ENCODE results near the gene NFIA. TPM values are rescaled to one million over a fixed set of nuclear protein-coding genes. Genes with fewer than 3 reads are reported as not detected.

NFIA gene
- total and polyA plus RNA-seq, 9 of the 15 experiments (the other 6 are each of a cell fraction or from before 2014, with no cell fraction given): 5.3 to 24.9 (median 9.8) TPM

GRCh38 chr1:61301824-61302657, 219.7 kb downstream of the NFIA start:
- Histone ChIP-seq H3K4me2 (ENCODE audit: insufficient read depth, low read length) (no peak overlapping the region), H3K27me3 (ENCODE audit: control insufficient read depth in 2 of 2, insufficient read depth in 2 of 2, low read length in 2 of 2) (no peaks in the 10 kb centered on the region), H3K9ac (ENCODE audit: insufficient read depth in 1 of 2, low read depth in 2 of 2, low read length in 2 of 2) (no peak overlapping the region), H4K20me1 (replicated peaks; ENCODE audit: control insufficient read depth, insufficient read depth, low read length) (no peaks in the 10 kb centered on the region), H3K9me3 (replicated peaks; ENCODE audit: control insufficient read depth, insufficient read depth, low read depth, low read length) (no peaks in the 10 kb centered on the region), H3K4me1 (replicated peaks in 1 of 2; ENCODE audit: control insufficient read depth in 2 of 2, insufficient read depth in 2 of 2, low read length in 2 of 2) (no peaks in the 10 kb centered on the region; a peak in 1 of 5 replicates), H3K36me3 (ENCODE audit: control insufficient read depth, insufficient read depth, low read length) (no peaks in the 10 kb centered on the region), H3K27ac (ENCODE audit: extremely low read depth, low read depth, low read length) (no peak overlapping the region), H3K9me1 (ENCODE audit: control insufficient read depth, insufficient read depth, low read length) (no peaks in the 10 kb centered on the region), H2AFZ (ENCODE audit: low read depth, low read length) (no peak overlapping the region), H3K4me3 (no peak overlapping the region), H3K79me2 (ENCODE audit: control insufficient read depth, insufficient read depth, low read length) (peaks cover 2% of the 10 kb centered on the region; the same call in 2 of the 3 replicates)
- FAIRE-seq (no peak), ATAC-seq (no peak), DNase-seq (ENCODE audit: extremely low read depth in 1 of 4, low spot score in 3 of 4) (no peak)
- POLR2A ChIA-PET: interaction anchor here (1.3 kb wide), 1 partner anchor 16 kb away, joined by 4 read pairs; no protein-coding TSS in a partner anchor
- CTCF ChIA-PET (ENCODE audit: low intra/inter-chr PET ratio): no interaction called here
- intact Hi-C loops (cut with micrococcal nuclease): no loop called here
- BruUV-seq (replicated peaks): no TSS peak
- in situ Hi-C loops (cut with MboI): no loop called here
- WGBS (ENCODE audit: insufficient coverage, low coverage, missing lambda C conversion rate): 74% methylated on average over 4 of the region's 4 CpGs
- TF ChIP-seq LCOR (CRISPR knock-in tag; IDR thresholded peaks at IDR 0.05) (no peak), CBX5 (IDR thresholded peaks at IDR 0.05; ENCODE audit: borderline replicate concordance, low read depth) (no peak), RBM17 (IDR thresholded peaks at IDR 0.05; ENCODE audit: borderline replicate concordance, low read depth, low read length) (no peak), ZFP36 (IDR thresholded peaks at IDR 0.05; ENCODE audit: low read depth, low read length, partially characterized antibody) (no peak), MCM5 (IDR thresholded peaks at IDR 0.05; ENCODE audit: low read depth) (no peak), ZNF263 (CRISPR knock-in tag; IDR thresholded peaks at IDR 0.05; ENCODE audit: borderline replicate concordance) (no peak), ZNF280A (IDR thresholded peaks at IDR 0.05; ENCODE audit: low read depth, partially characterized antibody) (no peak), KLF16 (IDR thresholded peaks at IDR 0.05) (no peak), ZNF165 (CRISPR knock-in tag; IDR thresholded peaks at IDR 0.05; ENCODE audit: borderline replicate concordance) (no peak), MEF2A (IDR thresholded peaks at IDR 0.05; ENCODE audit: control insufficient read depth, low read depth, low read length) (no peak), CREB1 (IDR thresholded peaks at IDR 0.05) (no peak), CREB1 (CRISPR knock-in tag; IDR thresholded peaks at IDR 0.05) (no peak), BRD9 (IDR thresholded peaks at IDR 0.05; ENCODE audit: low read depth, partially characterized antibody) (no peak), IRF1 (CRISPR knock-in tag; IDR thresholded peaks at IDR 0.05; ENCODE audit: borderline replicate concordance) (no peak), STAT5B (CRISPR knock-in tag; IDR thresholded peaks at IDR 0.05) (no peak), ZBTB12 (CRISPR knock-in tag; IDR thresholded peaks at IDR 0.05) (no peak), HNRNPUL1 (IDR thresholded peaks at IDR 0.05; ENCODE audit: low read length) (no peak), BRF2 (IDR thresholded peaks at IDR 0.05; ENCODE audit: borderline replicate concordance, insufficient read depth, insufficient read length) (no peak), TCFL5 (CRISPR knock-in tag; conservative IDR thresholded peaks at IDR 0.05) (no peak)
